Caco-2 (cell line): ENCODE measurements around the gene UBE2O. TPM values are rescaled to one million over a fixed set of nuclear protein-coding genes. Genes with fewer than 3 reads are reported as not detected.

ENCODE experiments used
- BruUV-seq: library from RNA; stranded (reverse); fragments of 400-500 nt; replicated peaks from 2 replicates; lab custom pipeline; 2021; lab: Mats Ljungman, UMichigan
- CTCF ChIA-PET: fragments of 300-600 bp; sonication (Branson Sonifier 250); formaldehyde crosslinking; loops from one replicate; lab custom pipeline; 2022; ENCODE audit warnings: antibody characterized with exemption; lab: Charles Lee
- POLR2A ChIA-PET: fragments of 300-600 bp; sonication (Branson Sonifier 250); formaldehyde crosslinking; loops from one replicate; lab custom pipeline; 2022; ENCODE audit warnings: antibody characterized with exemption; lab: Charles Lee
- DNase-seq, 2 experiments: peaks; one replicate each; pipeline versions ENCODE4 v3.0.0 to v3.0.0-alpha.2; 2020 to 2022
- H3K27me3 ChIP-seq: replicated peaks from 2 replicates; pipeline ENCODE4 v1.6.0; 2011; ENCODE audit warnings: low read length; ENCODE audit not compliant: control insufficient read depth, insufficient read depth
- H3K36me3 ChIP-seq: 2 replicates; pipeline ENCODE4 v1.5.1; 2011; ENCODE audit warnings: low read length; ENCODE audit not compliant: control insufficient read depth, insufficient read depth
- H3K4me1 ChIP-seq: fragments of 250-450 bp; sonication (Bioruptor Pico); 2 replicates; pipeline ENCODE4 v1.5.1; 2020; ENCODE audit warnings: mild to moderate bottlenecking
- H3K4me3 ChIP-seq: 2 replicates; pipeline ENCODE4 v1.5.1; 2011; ENCODE audit warnings: low read depth, mild to moderate bottlenecking, control low read depth, low read length
- H3K9me3 ChIP-seq: fragments of 250-450 bp; sonication (Bioruptor Pico); 2 replicates; pipeline ENCODE4 v1.5.1; 2020; ENCODE audit warnings: mild to moderate bottlenecking, moderate library complexity
- H3K27ac Mint-ChIP-seq: one replicate; pipeline ENCODE4 v1.8.0; 2022; ENCODE audit warnings: mixed read lengths; ENCODE audit not compliant: unreplicated experiment
- H3K27me3 Mint-ChIP-seq: one replicate; pipeline ENCODE4 v1.8.0; 2022; ENCODE audit warnings: mixed read lengths; ENCODE audit not compliant: insufficient read depth, unreplicated experiment
- H3K36me3 Mint-ChIP-seq: one replicate; pipeline ENCODE4 v1.8.0; 2022; ENCODE audit warnings: mild to moderate bottlenecking, mixed read lengths; ENCODE audit not compliant: insufficient read depth, unreplicated experiment
- H3K4me1 Mint-ChIP-seq: one replicate; pipeline ENCODE4 v1.8.0; 2022; ENCODE audit warnings: low read depth, mixed read lengths; ENCODE audit not compliant: unreplicated experiment
- H3K4me3 Mint-ChIP-seq: one replicate; pipeline ENCODE4 v1.8.0; 2022; ENCODE audit warnings: mild to moderate bottlenecking, moderate library complexity, mixed read lengths; ENCODE audit not compliant: unreplicated experiment
- H3K9me3 Mint-ChIP-seq: one replicate; pipeline ENCODE4 v1.8.0; 2022; ENCODE audit warnings: mixed read lengths; ENCODE audit not compliant: unreplicated experiment
- CTCF ChIP-seq, 2 experiments: fragments of 200-600 bp in 1 of 2; IDR thresholded peaks; 1 replicate in 1 of 2; 2 replicates in 1 of 2; pipeline versions ENCODE4 v1.5.1 to v1.8.0; 2011 to 2022; ENCODE audit warnings: antibody characterized with exemption in 1 of 2, control low read depth in 1 of 2, inconsistent platforms in 1 of 2, low read depth in 1 of 2, low read length in 1 of 2, mild to moderate bottlenecking in 1 of 2, moderate library complexity in 1 of 2; ENCODE audit not compliant: insufficient read depth in 1 of 2, severe bottlenecking in 1 of 2, unreplicated experiment in 1 of 2
- intact Hi-C: fragments of 100-400 bp; cut with micrococcal nuclease; formaldehyde crosslinking; loops from one replicate; pipeline ENCODE4 v1.10.0; 2022; ENCODE audit not compliant: unreplicated experiment
- total RNA-seq: library from RNA; stranded (reverse); gene quantifications from 2 replicates; pipeline ENCODE4 v1.2.3, GENCODE V29; 2022

Gene UBE2O
- total RNA-seq, 1 experiment from 2014 or later, result 37.6 TPM

- Mint-ChIP-seq H3K27ac (no peak overlapping the region), H3K4me3 (no peak overlapping the region), H3K4me1 (no peaks in the 10 kb centered on the region), H3K9me3 (no peaks in the 10 kb centered on the region), H3K27me3 (no peaks in the 10 kb centered on the region), H3K36me3 (peaks cover 58% of the 10 kb centered on the region)
- TF ChIP-seq CTCF (IDR thresholded peaks at IDR 0.05; ENCODE audit: insufficient read depth in 1 of 2, low read depth in 1 of 2, low read length in 1 of 2, severe bottlenecking in 1 of 2, unreplicated experiment in 1 of 2), result peak in 1 of 2 experiments; percentile 15
- Histone ChIP-seq H3K36me3 (peaks cover 2% of the 10 kb centered on the region; the same call in 1 of the 2 replicates), H3K27me3 (peaks cover 1% of the 10 kb centered on the region; the same call in 1 of the 2 replicates), H3K4me1 (peaks cover 9% of the 10 kb centered on the region), H3K4me3 (no peak overlapping the region), H3K9me3 (no peaks in the 10 kb centered on the region)
- BruUV-seq, result TSS peak; percentile 19
- CTCF ChIA-PET, result interaction anchor here (0.9 to 1.2 kb wide), 2 partner anchors 9 to 69 kb away, joined by 4 to 9 read pairs; no protein-coding TSS in a partner anchor
- intact Hi-C loops, result no loop called here
- no peak for DNase-seq
- POLR2A ChIA-PET, result interaction anchor here (0.6 to 0.7 kb wide), 2 partner anchors 8 to 282 kb away, joined by 3 to 7 read pairs; no protein-coding TSS in a partner anchor
These were observed 63.7 kb downstream of the UBE2O start for GRCh38 chr17:76388966-76389888.

GRCh38 chr17:76386966-76387765 is 65.8 kb downstream of the UBE2O start:
- TF ChIP-seq CTCF (IDR thresholded peaks at IDR 0.05; ENCODE audit: insufficient read depth in 1 of 2, low read depth in 1 of 2, low read length in 1 of 2, severe bottlenecking in 1 of 2, unreplicated experiment in 1 of 2), result no peak
- no peak overlapping the region for H3K27ac Mint-ChIP-seq
- ChIA-PET CTCF (interaction anchor here (1.4 to 5.6 kb wide), 3 partner anchors 11 to 48 kb away, joined by 3 to 49 read pairs (median 22); partner anchors contain the start of gene PRPSAP1), POLR2A (no interaction called here)
- DNase-seq, result no peak
- H3K4me1 Mint-ChIP-seq, result no peaks in the 10 kb centered on the region
- Histone ChIP-seq H3K27me3 (peaks cover 1% of the 10 kb centered on the region; the same call in 1 of the 2 replicates), H3K4me3 (no peak overlapping the region), H3K9me3 (no peaks in the 10 kb centered on the region), H3K4me1 (peaks cover 14% of the 10 kb centered on the region), H3K36me3 (peaks cover 2% of the 10 kb centered on the region; the same call in 1 of the 2 replicates)
- H3K4me3 Mint-ChIP-seq, result peak overlapping the region; percentile 91
- no peaks in the 10 kb centered on the region for H3K27me3 Mint-ChIP-seq
- no TSS peak for BruUV-seq
- H3K9me3 Mint-ChIP-seq, result no peaks in the 10 kb centered on the region
- intact Hi-C loops, result no loop called here
- H3K36me3 Mint-ChIP-seq, result peaks cover 46% of the 10 kb centered on the region
